ENCODE results near the gene UNC13C. TPM values are rescaled to one million over a fixed set of nuclear protein-coding genes. Genes with fewer than 3 reads are reported as not detected.

UNC13C gene
- total RNA-seq, 4 donors from 2014 or later, result 0.21 to 16.8 TPM; not detected in 2

GRCh38 chr15:54582863-54583643, 604.8 kb downstream of the UNC13C start:
- DNase-seq, result no peak
- intact Hi-C loops (cut with DNase I; ENCODE audit: low total_unique reads), result no loop called here
- no peaks in the 10 kb centered on the region for H3K4me1 ChIP-seq
- no peaks in the 10 kb centered on the region for H3K9me3 ChIP-seq
- TF ChIP-seq POLR2A (IDR thresholded peaks at IDR 0.05), result no peak
- TF ChIP-seq CTCF (IDR thresholded peaks at IDR 0.05), result no peak
- no peak overlapping the region for H3K27ac ChIP-seq
- H3K27me3 ChIP-seq, result no peaks in the 10 kb centered on the region
- no peak overlapping the region for H3K4me3 ChIP-seq
- H3K36me3 ChIP-seq, result no peaks in the 10 kb centered on the region

GRCh38 chr15:54585063-54585462, 606.8 kb downstream of the UNC13C start:
- no peaks in the 10 kb centered on the region for H3K27me3 ChIP-seq
- H3K27ac ChIP-seq, result no peak overlapping the region
- no peak for DNase-seq
- no peak for TF ChIP-seq CTCF (IDR thresholded peaks at IDR 0.05)
- H3K36me3 ChIP-seq, result no peaks in the 10 kb centered on the region
- intact Hi-C loops (cut with DNase I; ENCODE audit: low total_unique reads), result no loop called here
- H3K4me3 ChIP-seq, result no peak overlapping the region
- H3K9me3 ChIP-seq, result no peaks in the 10 kb centered on the region
- no peaks in the 10 kb centered on the region for H3K4me1 ChIP-seq

GRCh38 chr15:54594115-54594514, 615.9 kb downstream of the UNC13C start:
- H3K4me3 ChIP-seq, result no peak overlapping the region
- H3K27me3 ChIP-seq, result no peaks in the 10 kb centered on the region
- intact Hi-C loops (cut with DNase I; ENCODE audit: low total_unique reads), result no loop called here
- H3K36me3 ChIP-seq, result no peaks in the 10 kb centered on the region
- TF ChIP-seq POLR2A (IDR thresholded peaks at IDR 0.05) (no peak), CTCF (IDR thresholded peaks at IDR 0.05) (no peak)
- DNase-seq, result no peak
- no peak overlapping the region for H3K27ac ChIP-seq
- no peaks in the 10 kb centered on the region for H3K4me1 ChIP-seq
- no peaks in the 10 kb centered on the region for H3K9me3 ChIP-seq

GRCh38 chr15:54599386-54599785, 621.1 kb downstream of the UNC13C start:
- Histone ChIP-seq H3K27me3 (no peaks in the 10 kb centered on the region), H3K9me3 (no peaks in the 10 kb centered on the region), H3K4me3 (no peak overlapping the region), H3K36me3 (no peaks in the 10 kb centered on the region), H3K27ac (no peak overlapping the region), H3K4me1 (no peaks in the 10 kb centered on the region)
- TF ChIP-seq POLR2A (IDR thresholded peaks at IDR 0.05), result no peak
- no peak for TF ChIP-seq CTCF (IDR thresholded peaks at IDR 0.05)
- intact Hi-C loops (cut with DNase I; ENCODE audit: low total_unique reads), result no loop called here
- DNase-seq, result no peak

- H3K4me1 ChIP-seq, result no peaks in the 10 kb centered on the region
- no peak overlapping the region for H3K27ac ChIP-seq
- H3K36me3 ChIP-seq, result no peaks in the 10 kb centered on the region
- DNase-seq, result no peak
- no peaks in the 10 kb centered on the region for H3K9me3 ChIP-seq
- H3K4me3 ChIP-seq, result no peak overlapping the region
- TF ChIP-seq POLR2A (IDR thresholded peaks at IDR 0.05) (no peak), CTCF (IDR thresholded peaks at IDR 0.05) (no peak)
- H3K27me3 ChIP-seq, result no peaks in the 10 kb centered on the region
- intact Hi-C loops (cut with DNase I; ENCODE audit: low total_unique reads), result no loop called here
Measured at GRCh38 chr15:54605043-54605442, 626.8 kb downstream of the UNC13C start.
